HepG2 (cell line): ENCODE measurements around the gene CLIC1. TPM values are rescaled to one million over a fixed set of nuclear protein-coding genes. Genes with fewer than 3 reads are reported as not detected.
A peak's percentile ranks its signal among the peaks of the same experiment; 100 is the strongest.

Experiments used
- ASH2L ChIP-seq: fragments of 300-600, 200-600 bp; sonication (generic); IDR thresholded peaks from 2 replicates; pipeline ENCODE4 v1.7.0; 2017; ENCODE audit warnings: low read depth, mild to moderate bottlenecking, moderate library complexity, mixed read lengths, low read length; ENCODE audit not compliant: insufficient read length
- ATAD3A ChIP-seq: sonication (generic); formaldehyde crosslinking; IDR thresholded peaks from 2 replicates; pipeline ENCODE4 v1.4.0; 2020; ENCODE audit warnings: missing genetic modification reagents
- BCL3 ChIP-seq: sonication (generic); formaldehyde crosslinking; IDR thresholded peaks from 2 replicates; pipeline ENCODE4 v1.5.1; 2020; ENCODE audit warnings: mild to moderate bottlenecking, missing genetic modification reagents, moderate library complexity
- BCLAF1 ChIP-seq: fragments of 450-650 bp; IDR thresholded peaks from 2 replicates; pipeline ENCODE4 v1.6.1; 2017; ENCODE audit warnings: mild to moderate bottlenecking
- FOXP1 ChIP-seq, 2 experiments: fragments of 450-650 bp in 1 of 2; IDR thresholded peaks; 2 replicates each; pipeline ENCODE4 v1.6.1; 2017 to 2018; ENCODE audit warnings: antibody characterized with exemption in 1 of 2
- HNRNPUL1 ChIP-seq: fragments of 200-400 bp; formaldehyde crosslinking; IDR thresholded peaks from 2 replicates; pipeline ENCODE4 v1.6.1; 2017; ENCODE audit warnings: low read depth, mild to moderate bottlenecking, low read length, moderate library complexity
- HOXA3 ChIP-seq: sonication (generic); formaldehyde crosslinking; IDR thresholded peaks from 2 replicates; pipeline ENCODE4 v1.5.0; 2020; ENCODE audit warnings: missing genetic modification reagents
- NPAS2 ChIP-seq: sonication (generic); formaldehyde crosslinking; IDR thresholded peaks from 2 replicates; pipeline ENCODE4 v1.8.0; 2022; ENCODE audit warnings: mild to moderate bottlenecking, missing genetic modification reagents, borderline replicate concordance
- PRDM10 ChIP-seq: sonication (generic); formaldehyde crosslinking; IDR thresholded peaks from 2 replicates; pipeline ENCODE4 v1.4.0; 2020; ENCODE audit warnings: low read depth, missing genetic modification reagents
- RORA ChIP-seq: sonication (generic); formaldehyde crosslinking; IDR thresholded peaks from 2 replicates; pipeline ENCODE4 v1.5.0; 2020; ENCODE audit warnings: mild to moderate bottlenecking, missing genetic modification reagents, moderate library complexity
- STAT5B ChIP-seq: sonication (generic); formaldehyde crosslinking; IDR thresholded peaks from 2 replicates; pipeline ENCODE4 v1.4.0; 2020; ENCODE audit warnings: missing genetic modification reagents
- U2AF2 ChIP-seq: fragments of 200-400 bp; formaldehyde crosslinking; IDR thresholded peaks from 2 replicates; pipeline ENCODE4 v1.6.1; 2017; ENCODE audit warnings: low read depth, mild to moderate bottlenecking, low read length
- ZEB1 ChIP-seq: IDR thresholded peaks from 2 replicates; pipeline ENCODE4 v1.6.1; 2012; ENCODE audit warnings: mild to moderate bottlenecking, low read depth, inconsistent platforms; ENCODE audit not compliant: insufficient replicate concordance
- ZFP62 ChIP-seq: sonication (generic); formaldehyde crosslinking; IDR thresholded peaks from 2 replicates; pipeline ENCODE4 v1.4.0; 2020; ENCODE audit warnings: missing genetic modification reagents
- ZMYM3 ChIP-seq: sonication (generic); formaldehyde crosslinking; IDR thresholded peaks from 2 replicates; pipeline ENCODE4 v1.5.1; 2020; ENCODE audit warnings: mild to moderate bottlenecking, missing genetic modification reagents
- ZNF44 ChIP-seq: sonication (generic); formaldehyde crosslinking; IDR thresholded peaks from 2 replicates; pipeline ENCODE4 v1.5.1; 2020; ENCODE audit warnings: mild to moderate bottlenecking, missing genetic modification reagents
- ZNF557 ChIP-seq: sonication (generic); formaldehyde crosslinking; IDR thresholded peaks from 2 replicates; pipeline ENCODE4 v1.4.0; 2020; ENCODE audit warnings: missing genetic modification reagents
- ZNF660 ChIP-seq: sonication (generic); formaldehyde crosslinking; IDR thresholded peaks from 2 replicates; pipeline ENCODE4 v1.5.1; 2020; ENCODE audit warnings: mild to moderate bottlenecking, low read depth, missing genetic modification reagents, borderline replicate concordance
- ZNF720 ChIP-seq: sonication (generic); formaldehyde crosslinking; IDR thresholded peaks from 2 replicates; pipeline ENCODE4 v1.4.0; 2020; ENCODE audit warnings: missing genetic modification reagents
- polyA plus RNA-seq, 8 experiments: library from polyadenylated mRNA; depleted of rRNA in 3 of 8; stranded (reverse) in 7 of 8; unstranded in 1 of 8; fragments of >200 nt; fragmentation: Illumina TruSeq in 4 of 8; extraction: Trizol in 4 of 8; gene quantifications; 2 replicates each; pipeline versions ENCODE4 v1.2.1 to v1.2.3, GENCODE V29; 2011 to 2016; ENCODE audit warnings: low read depth in 4 of 8, missing spikeins in 1 of 8, mixed read lengths in 1 of 8; ENCODE audit not compliant: insufficient read depth in 1 of 8
- total RNA-seq, 5 experiments: library from RNA; depleted of rRNA; stranded (reverse); fragments of >200 nt; fragmentation: Illumina TruSeq; extraction: Trizol; gene quantifications; 2 replicates each; pipeline ENCODE4 v1.2.3, GENCODE V29; 2016; ENCODE audit warnings: low read depth in 1 of 5
- TF ChIP-seq, protein P1 (sequence below): sonication (generic); formaldehyde crosslinking; IDR thresholded peaks from 2 replicates; pipeline ENCODE4 v1.5.0; 2020; ENCODE audit warnings: missing genetic modification reagents
- TF ChIP-seq, protein P2 (sequence below): sonication (generic); formaldehyde crosslinking; IDR thresholded peaks from 2 replicates; pipeline ENCODE4 v1.9.0; 2021; ENCODE audit warnings: missing genetic modification reagents, borderline replicate concordance

The CLIC1 gene
- total and polyA plus RNA-seq, 2 of the 13 experiments (the other 11 are each of a cell fraction or from before 2014, with no cell fraction given): 602 to 891 TPM

GRCh38 chr6:31734821-31735406 is 1.4 kb downstream of the CLIC1 start (continued):
- TF ChIP-seq, protein P1, sequence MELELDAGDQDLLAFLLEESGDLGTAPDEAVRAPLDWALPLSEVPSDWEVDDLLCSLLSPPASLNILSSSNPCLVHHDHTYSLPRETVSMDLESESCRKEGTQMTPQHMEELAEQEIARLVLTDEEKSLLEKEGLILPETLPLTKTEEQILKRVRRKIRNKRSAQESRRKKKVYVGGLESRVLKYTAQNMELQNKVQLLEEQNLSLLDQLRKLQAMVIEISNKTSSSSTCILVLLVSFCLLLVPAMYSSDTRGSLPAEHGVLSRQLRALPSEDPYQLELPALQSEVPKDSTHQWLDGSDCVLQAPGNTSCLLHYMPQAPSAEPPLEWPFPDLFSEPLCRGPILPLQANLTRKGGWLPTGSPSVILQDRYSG (CRISPR knock-in tag): no peak
- TF ChIP-seq PRDM10 (CRISPR knock-in tag): 0 out of 2 replicates have a peak, but pooled peaks have one; percentile 49
- peak; percentile 36; the same call in 1 of the 2 replicates for TF ChIP-seq BCL3
- TF ChIP-seq ATAD3A (CRISPR knock-in tag): no peak
- no peak for TF ChIP-seq HOXA3
- TF ChIP-seq BCLAF1: no peak
- TF ChIP-seq ZNF44 (CRISPR knock-in tag): no peak
- TF ChIP-seq ZNF660 (CRISPR knock-in tag): no peak
- TF ChIP-seq U2AF2: no peak
- no peak for TF ChIP-seq ZNF557 (CRISPR knock-in tag)
- TF ChIP-seq ZNF720 (CRISPR knock-in tag): no peak
- no peak for TF ChIP-seq RORA (CRISPR knock-in tag)
- no peak for TF ChIP-seq HNRNPUL1
- no peak for TF ChIP-seq ZMYM3 (CRISPR knock-in tag)
- no peak for TF ChIP-seq ZFP62 (CRISPR knock-in tag)
- no peak for TF ChIP-seq FOXP1 (IDR thresholded peaks at IDR 0.05)
- no peak for TF ChIP-seq FOXP1 (CRISPR knock-in tag; IDR thresholded peaks at IDR 0.05)
- TF ChIP-seq ZEB1: no peak
- no peak for TF ChIP-seq NPAS2 (CRISPR knock-in tag)
- TF ChIP-seq, protein P2, sequence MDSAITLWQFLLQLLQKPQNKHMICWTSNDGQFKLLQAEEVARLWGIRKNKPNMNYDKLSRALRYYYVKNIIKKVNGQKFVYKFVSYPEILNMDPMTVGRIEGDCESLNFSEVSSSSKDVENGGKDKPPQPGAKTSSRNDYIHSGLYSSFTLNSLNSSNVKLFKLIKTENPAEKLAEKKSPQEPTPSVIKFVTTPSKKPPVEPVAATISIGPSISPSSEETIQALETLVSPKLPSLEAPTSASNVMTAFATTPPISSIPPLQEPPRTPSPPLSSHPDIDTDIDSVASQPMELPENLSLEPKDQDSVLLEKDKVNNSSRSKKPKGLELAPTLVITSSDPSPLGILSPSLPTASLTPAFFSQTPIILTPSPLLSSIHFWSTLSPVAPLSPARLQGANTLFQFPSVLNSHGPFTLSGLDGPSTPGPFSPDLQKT (CRISPR knock-in tag): no peak
- peak; percentile 19 for TF ChIP-seq ASH2L
- TF ChIP-seq STAT5B (CRISPR knock-in tag): no peak
